PC-9 (cell line): Measurements from ENCODE around the gene KCNJ12.
"Not testable (repeated sequence)": the region's sequence is repeated elsewhere in the genome, so short reads cannot be mapped to it uniquely, and the experiment has no call there.

Experiments
- EZH2 ChIP-seq: fragments of 200-600 bp; sonication (generic); IDR thresholded peaks from 2 replicates; pipeline ENCODE4 v1.8.0; 2017; ENCODE audit warnings: antibody characterized with exemption, low read depth
- TF ChIP-seq, protein P1 (sequence below): fragments of 200-600 bp; sonication (generic); conservative IDR thresholded peaks from 2 replicates; pipeline ENCODE4 v1.6.1; 2017; ENCODE audit warnings: mixed run types, antibody characterized with exemption, mild to moderate bottlenecking, moderate library complexity

DNA sequence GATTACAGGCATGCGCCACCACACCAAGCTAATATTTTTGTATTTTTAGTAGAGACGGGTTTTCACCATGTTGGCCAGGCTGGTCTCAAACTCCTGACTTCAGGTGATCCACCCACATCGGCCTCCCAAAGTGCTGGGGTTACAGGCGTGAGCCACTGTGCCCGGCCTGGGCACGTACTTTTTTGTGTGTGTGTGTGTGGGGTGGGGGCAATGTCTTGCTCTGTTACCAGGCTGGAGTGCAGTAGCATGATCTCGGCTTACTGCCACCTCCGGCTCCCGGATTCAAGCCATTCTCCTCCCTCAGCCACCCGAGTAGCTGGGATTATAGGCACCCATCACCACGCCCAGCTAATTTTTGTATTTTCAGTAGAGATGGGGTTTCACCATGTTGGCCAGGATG, 36.6 kb upstream of the KCNJ12 start:
- TF ChIP-seq, protein P1, sequence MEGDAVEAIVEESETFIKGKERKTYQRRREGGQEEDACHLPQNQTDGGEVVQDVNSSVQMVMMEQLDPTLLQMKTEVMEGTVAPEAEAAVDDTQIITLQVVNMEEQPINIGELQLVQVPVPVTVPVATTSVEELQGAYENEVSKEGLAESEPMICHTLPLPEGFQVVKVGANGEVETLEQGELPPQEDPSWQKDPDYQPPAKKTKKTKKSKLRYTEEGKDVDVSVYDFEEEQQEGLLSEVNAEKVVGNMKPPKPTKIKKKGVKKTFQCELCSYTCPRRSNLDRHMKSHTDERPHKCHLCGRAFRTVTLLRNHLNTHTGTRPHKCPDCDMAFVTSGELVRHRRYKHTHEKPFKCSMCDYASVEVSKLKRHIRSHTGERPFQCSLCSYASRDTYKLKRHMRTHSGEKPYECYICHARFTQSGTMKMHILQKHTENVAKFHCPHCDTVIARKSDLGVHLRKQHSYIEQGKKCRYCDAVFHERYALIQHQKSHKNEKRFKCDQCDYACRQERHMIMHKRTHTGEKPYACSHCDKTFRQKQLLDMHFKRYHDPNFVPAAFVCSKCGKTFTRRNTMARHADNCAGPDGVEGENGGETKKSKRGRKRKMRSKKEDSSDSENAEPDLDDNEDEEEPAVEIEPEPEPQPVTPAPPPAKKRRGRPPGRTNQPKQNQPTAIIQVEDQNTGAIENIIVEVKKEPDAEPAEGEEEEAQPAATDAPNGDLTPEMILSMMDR: not testable (repeated sequence)
- TF ChIP-seq EZH2: not testable (repeated sequence)
